Measurements from ENCODE around the gene MDM2. TPM values are rescaled to one million over a fixed set of nuclear protein-coding genes. Genes with fewer than 3 reads are reported as not detected.
"Not testable (repeated sequence)": the region's sequence is repeated elsewhere in the genome, so short reads cannot be mapped to it uniquely, and the experiment has no call there.

MDM2 gene
- total RNA-seq, 2 donors from 2014 or later, result 339 to 432 TPM

DNA sequence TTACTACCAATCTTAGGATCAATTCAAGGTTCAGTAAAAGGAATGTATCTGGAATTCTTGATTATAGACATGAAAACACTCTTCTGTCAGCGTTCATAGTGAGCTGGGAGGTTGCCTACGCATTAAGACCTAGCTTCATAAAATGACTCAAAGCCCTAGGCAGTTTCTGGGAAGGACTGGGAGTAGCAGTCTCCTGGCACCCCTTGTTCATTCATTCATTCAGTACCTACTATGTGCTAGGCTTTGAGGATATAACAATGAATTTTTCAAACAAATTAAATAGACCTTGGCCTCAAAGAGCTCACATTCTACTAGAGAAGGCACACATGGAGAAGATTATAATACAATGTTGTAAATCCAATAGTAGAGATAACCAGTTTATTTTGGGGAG lies 46.1 kb downstream of the MDM2 start:
- Mint-ChIP-seq H3K9me3 (no peaks in the 10 kb centered on the region), H3K27me3 (no peaks in the 10 kb centered on the region), H3K36me3 (ENCODE audit: low read depth) (peaks cover 7% of the 10 kb centered on the region), H3K4me3 (no peak overlapping the region), H3K4me1 (peaks cover 12% of the 10 kb centered on the region), H3K27ac (peak overlapping the region; percentile 1)
- peak; percentile 30 for ATAC-seq (replicated peaks)

DNA sequence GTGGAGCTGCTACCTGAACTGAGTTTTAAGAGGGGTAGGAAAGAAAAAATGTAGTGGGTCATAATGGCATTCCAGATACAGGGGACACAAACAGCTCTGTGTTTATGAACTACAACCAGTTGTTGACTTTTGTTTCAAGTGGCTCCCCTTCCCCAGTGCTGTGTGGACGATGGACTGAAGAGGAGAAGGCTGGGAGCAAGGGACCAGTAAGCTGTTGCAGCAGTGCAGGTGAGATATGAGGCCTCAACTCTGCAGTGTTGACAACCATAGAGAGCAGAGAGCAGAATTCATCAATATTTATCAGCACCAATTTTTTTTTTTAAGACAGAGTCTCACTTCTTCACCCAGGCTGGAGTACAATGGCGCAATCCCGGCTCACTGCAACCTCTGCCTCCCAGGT lies 46.6 kb downstream of the MDM2 start:
- Mint-ChIP-seq H3K36me3 (ENCODE audit: low read depth) (peaks cover 7% of the 10 kb centered on the region), H3K27ac (peak overlapping the region; percentile 1), H3K4me3 (no peak overlapping the region), H3K27me3 (no peaks in the 10 kb centered on the region), H3K4me1 (peaks cover 12% of the 10 kb centered on the region), H3K9me3 (no peaks in the 10 kb centered on the region)
- no peak for ATAC-seq (replicated peaks)

DNA sequence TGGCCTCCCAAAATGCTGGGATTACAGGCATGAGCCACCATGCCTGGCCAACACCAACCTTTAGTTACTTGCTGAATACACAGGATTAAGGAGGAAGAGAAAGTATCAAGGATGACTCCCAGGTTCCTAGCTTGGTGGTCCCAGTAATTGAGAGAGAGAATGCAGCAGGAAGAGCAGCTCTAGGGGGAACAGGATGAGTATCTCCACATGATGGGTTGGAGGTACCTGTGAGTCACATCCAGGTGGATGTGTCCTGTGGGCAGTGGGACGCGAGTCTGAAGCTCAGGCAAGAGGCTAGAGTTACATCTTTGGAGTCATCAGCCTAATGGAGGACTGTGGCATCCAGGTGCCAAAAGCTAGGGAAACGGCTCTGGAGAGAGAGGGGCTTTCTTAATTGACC lies 47.1 kb downstream of the MDM2 start:
- no peaks in the 10 kb centered on the region for H3K9me3 Mint-ChIP-seq
- no peak overlapping the region for H3K27ac Mint-ChIP-seq
- no peak for ATAC-seq (replicated peaks)
- H3K4me1 Mint-ChIP-seq, result peaks cover 12% of the 10 kb centered on the region
- peaks cover 7% of the 10 kb centered on the region for H3K36me3 Mint-ChIP-seq (ENCODE audit: low read depth)
- peaks cover 4% of the 10 kb centered on the region for H3K27me3 Mint-ChIP-seq
- H3K4me3 Mint-ChIP-seq, result no peak overlapping the region

DNA sequence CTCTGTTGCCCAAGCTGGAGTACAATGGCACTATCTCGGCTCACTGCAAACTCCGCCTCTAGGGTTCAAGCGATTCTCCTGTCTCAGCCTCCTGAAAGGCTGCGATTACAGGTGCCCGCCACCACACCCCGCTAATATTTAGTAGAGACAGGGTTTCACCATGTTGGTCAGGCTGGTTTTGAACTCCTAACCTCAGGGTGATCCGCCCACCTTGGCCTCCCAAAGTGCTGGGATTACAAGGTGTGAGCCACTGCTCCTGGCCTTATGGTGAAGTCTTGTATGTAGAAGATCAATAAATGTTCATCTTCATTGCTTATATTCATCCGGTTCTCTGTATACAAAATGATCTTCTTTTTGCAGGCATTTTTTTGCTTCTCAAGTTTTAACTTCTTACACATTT lies 47.8 kb downstream of the MDM2 start:
- peaks cover 12% of the 10 kb centered on the region for H3K4me1 Mint-ChIP-seq
- no peak for ATAC-seq (replicated peaks)

DNA sequence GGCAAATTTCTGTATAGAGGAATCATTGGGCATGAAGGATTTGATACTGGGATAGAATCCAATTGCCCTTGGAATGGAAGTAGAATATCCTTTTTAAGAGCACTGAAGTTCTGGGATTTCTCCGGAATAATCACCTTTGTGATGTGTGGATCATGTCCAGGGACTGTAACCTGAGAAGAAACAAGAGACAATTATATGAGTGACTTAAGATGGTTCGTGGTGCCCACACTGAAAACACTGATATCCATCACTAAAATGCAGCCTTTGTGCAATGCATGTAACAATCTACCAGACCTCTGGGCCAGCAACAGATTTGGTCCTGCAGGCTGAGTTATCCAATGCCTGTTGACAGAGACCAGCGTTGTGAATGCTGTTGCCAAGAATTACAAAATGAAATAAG lies 48.5 kb downstream of the MDM2 start:
- Mint-ChIP-seq H3K4me3 (no peak overlapping the region), H3K4me1 (peaks cover 12% of the 10 kb centered on the region), H3K27me3 (peaks cover 6% of the 10 kb centered on the region), H3K36me3 (ENCODE audit: low read depth) (peaks cover 7% of the 10 kb centered on the region), H3K27ac (no peak overlapping the region), H3K9me3 (no peaks in the 10 kb centered on the region)
- ATAC-seq (replicated peaks), result no peak

More for the DNA sequence above, 47.8 kb downstream of the MDM2 start:
- peaks cover 6% of the 10 kb centered on the region for H3K27me3 Mint-ChIP-seq
- no peak overlapping the region for H3K4me3 Mint-ChIP-seq
- H3K36me3 Mint-ChIP-seq (ENCODE audit: low read depth), result peaks cover 7% of the 10 kb centered on the region
- H3K9me3 Mint-ChIP-seq, result no peaks in the 10 kb centered on the region
- no peak overlapping the region for H3K27ac Mint-ChIP-seq

GRCh38 chr12:68861890-68862289 lies 53.9 kb downstream of the MDM2 start:
- Mint-ChIP-seq H3K4me3 (no peak overlapping the region), H3K9me3 (no peaks in the 10 kb centered on the region), H3K36me3 (ENCODE audit: low read depth) (no peaks in the 10 kb centered on the region), H3K27ac (no peak overlapping the region), H3K4me1 (no peaks in the 10 kb centered on the region), H3K27me3 (peaks cover 6% of the 10 kb centered on the region)
- no peak for ATAC-seq (replicated peaks)

DNA sequence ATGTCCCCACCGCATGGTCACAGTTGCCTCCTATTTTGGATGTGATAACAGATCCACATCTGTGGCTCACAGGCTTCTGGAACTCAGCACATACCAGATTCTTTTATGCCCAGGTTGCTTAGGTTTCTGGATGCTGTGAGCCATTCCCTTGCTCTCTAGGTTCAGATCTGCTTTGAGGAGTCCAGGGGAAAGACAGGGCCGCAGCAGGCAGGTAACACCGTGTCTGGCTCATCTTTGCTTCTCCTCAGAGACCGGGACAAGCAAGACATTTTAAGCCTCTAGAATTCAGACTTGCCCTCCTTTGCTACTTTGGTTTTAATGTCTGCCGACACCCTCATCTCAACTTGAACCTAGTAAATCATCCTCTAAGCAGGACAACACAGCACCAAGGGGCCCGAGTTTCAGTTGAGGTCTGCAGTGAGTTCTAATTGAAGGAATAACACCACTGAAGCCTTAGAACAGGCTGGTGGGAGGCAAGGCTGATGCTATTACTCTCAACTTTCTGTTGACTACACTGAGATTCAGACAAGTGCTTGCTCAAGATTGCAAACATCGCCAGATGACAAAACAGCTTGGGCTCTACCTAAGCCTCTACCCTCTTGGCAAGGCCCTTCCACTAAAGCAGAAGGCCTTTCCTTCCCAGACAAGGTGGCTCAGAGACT lies 55.3 kb downstream of the MDM2 start:
- no peaks in the 10 kb centered on the region for H3K36me3 Mint-ChIP-seq (ENCODE audit: low read depth)
- ATAC-seq (replicated peaks), result no peak
- no peak overlapping the region for H3K27ac Mint-ChIP-seq
- no peak overlapping the region for H3K4me3 Mint-ChIP-seq
- peaks cover 6% of the 10 kb centered on the region for H3K27me3 Mint-ChIP-seq
- H3K4me1 Mint-ChIP-seq, result no peaks in the 10 kb centered on the region
- no peaks in the 10 kb centered on the region for H3K9me3 Mint-ChIP-seq

DNA sequence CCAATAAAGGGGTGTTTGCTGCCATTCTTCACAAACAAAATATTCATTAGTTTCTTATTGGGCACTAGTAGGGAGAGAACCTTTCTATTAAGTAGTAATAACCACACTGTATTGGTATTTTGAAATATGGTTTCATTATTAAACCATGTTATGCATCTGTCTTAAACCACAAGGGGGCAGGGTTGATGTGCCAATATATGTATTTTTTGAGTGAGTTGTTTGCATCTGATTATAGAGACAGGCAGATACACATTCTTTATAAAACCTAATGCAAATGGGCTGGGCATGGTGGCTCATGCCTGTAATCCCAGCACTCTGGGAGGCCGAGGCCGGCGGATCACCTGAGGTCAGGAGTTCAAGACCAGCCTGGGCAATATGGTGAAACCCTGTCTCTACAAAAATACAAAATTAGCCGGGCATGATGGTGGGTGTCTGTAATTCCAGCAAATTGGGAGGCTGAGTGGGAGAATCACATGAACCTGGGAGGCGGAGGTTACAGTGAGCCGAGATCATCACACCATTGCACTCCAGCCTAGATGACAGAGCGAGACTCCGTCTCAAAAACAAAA lies 56.0 kb downstream of the MDM2 start:
- ATAC-seq (replicated peaks), result peak; percentile 29
- not testable (repeated sequence) for H3K4me1 Mint-ChIP-seq
- H3K27ac Mint-ChIP-seq, result peak overlapping the region; percentile 62

GRCh38 chr12:68864604-68865003 lies 56.6 kb downstream of the MDM2 start:
- no peak for ATAC-seq (replicated peaks)
- H3K27me3 Mint-ChIP-seq, result peaks cover 6% of the 10 kb centered on the region
- H3K4me3 Mint-ChIP-seq, result no peak overlapping the region
- H3K4me1 Mint-ChIP-seq, result no peaks in the 10 kb centered on the region
- H3K27ac Mint-ChIP-seq, result no peak overlapping the region
- H3K36me3 Mint-ChIP-seq (ENCODE audit: low read depth), result no peaks in the 10 kb centered on the region
- no peaks in the 10 kb centered on the region for H3K9me3 Mint-ChIP-seq

More for the DNA sequence above, 56.0 kb downstream of the MDM2 start:
- H3K4me3 Mint-ChIP-seq; H3K36me3 Mint-ChIP-seq (ENCODE audit: low read depth); H3K27me3 Mint-ChIP-seq; H3K9me3 Mint-ChIP-seq: not testable (repeated sequence)

GRCh38 chr12:68865399-68866164 lies 57.6 kb downstream of the MDM2 start:
- Mint-ChIP-seq H3K36me3 (ENCODE audit: low read depth) (no peaks in the 10 kb centered on the region), H3K4me1 (no peaks in the 10 kb centered on the region), H3K9me3 (no peaks in the 10 kb centered on the region), H3K27me3 (no peaks in the 10 kb centered on the region), H3K27ac (no peak overlapping the region), H3K4me3 (no peak overlapping the region)
- ATAC-seq (replicated peaks), result no peak

- no peak for ATAC-seq (replicated peaks)
- H3K4me3 Mint-ChIP-seq, result no peak overlapping the region
- H3K36me3 Mint-ChIP-seq (ENCODE audit: low read depth), result no peaks in the 10 kb centered on the region
- no peak overlapping the region for H3K27ac Mint-ChIP-seq
- no peaks in the 10 kb centered on the region for H3K9me3 Mint-ChIP-seq
- H3K4me1 Mint-ChIP-seq, result no peaks in the 10 kb centered on the region
- H3K27me3 Mint-ChIP-seq, result peaks cover 4% of the 10 kb centered on the region
Observed at GRCh38 chr12:68866950-68867349, 59.0 kb downstream of the MDM2 start.

GRCh38 chr12:68867606-68868005 lies 59.6 kb downstream of the MDM2 start:
- ATAC-seq (replicated peaks), result no peak
- Mint-ChIP-seq H3K27me3 (peaks cover 4% of the 10 kb centered on the region), H3K4me1 (no peaks in the 10 kb centered on the region), H3K36me3 (ENCODE audit: low read depth) (no peaks in the 10 kb centered on the region), H3K9me3 (no peaks in the 10 kb centered on the region), H3K4me3 (no peak overlapping the region), H3K27ac (no peak overlapping the region)

DNA sequence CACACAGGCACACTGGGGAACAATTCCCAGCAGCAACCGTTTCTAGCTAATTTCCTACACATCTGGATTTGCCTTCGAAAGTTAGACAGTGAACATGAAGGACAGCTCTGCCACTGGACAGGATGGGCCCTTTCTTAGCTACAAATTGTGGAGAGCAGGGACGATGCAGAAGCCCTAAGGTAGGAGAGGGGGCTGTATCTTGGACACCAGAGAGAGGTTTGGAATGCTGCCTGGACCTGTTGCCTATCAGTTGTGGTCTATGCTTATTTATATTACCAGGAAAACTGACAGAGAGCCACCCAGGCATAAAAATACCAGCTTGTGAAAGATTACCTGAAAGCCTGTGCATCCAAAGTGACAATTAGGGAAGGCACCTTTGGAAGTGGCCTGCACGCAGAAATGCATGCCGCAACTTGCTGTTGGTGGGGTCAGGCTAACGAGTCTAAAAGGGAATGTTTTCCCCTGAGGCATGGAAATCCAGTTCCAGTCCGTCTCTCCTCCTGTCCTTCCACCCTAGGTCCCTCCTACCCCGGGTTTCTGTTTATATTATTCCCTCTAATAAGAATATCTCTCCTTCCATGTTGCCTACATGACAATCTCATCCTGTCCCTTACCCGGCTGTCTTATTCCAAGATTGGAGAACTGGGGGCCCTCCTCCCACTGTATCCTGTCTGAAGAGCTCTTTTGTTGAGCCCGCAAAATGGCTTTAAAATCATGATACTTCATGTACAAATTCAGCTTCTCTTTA lies 60.2 kb downstream of the MDM2 start:
- peaks cover 4% of the 10 kb centered on the region for H3K27me3 Mint-ChIP-seq
- ATAC-seq (replicated peaks), result no peak
- H3K36me3 Mint-ChIP-seq (ENCODE audit: low read depth), result no peaks in the 10 kb centered on the region
- no peak overlapping the region for H3K4me3 Mint-ChIP-seq
- no peaks in the 10 kb centered on the region for H3K9me3 Mint-ChIP-seq
- H3K4me1 Mint-ChIP-seq, result no peaks in the 10 kb centered on the region
- H3K27ac Mint-ChIP-seq, result no peak overlapping the region

- no peak overlapping the region for H3K4me3 Mint-ChIP-seq
- no peaks in the 10 kb centered on the region for H3K4me1 Mint-ChIP-seq
- no peak for ATAC-seq (replicated peaks)
- H3K27ac Mint-ChIP-seq, result no peak overlapping the region
- H3K27me3 Mint-ChIP-seq, result peaks cover 4% of the 10 kb centered on the region
- H3K36me3 Mint-ChIP-seq (ENCODE audit: low read depth), result no peaks in the 10 kb centered on the region
- H3K9me3 Mint-ChIP-seq, result no peaks in the 10 kb centered on the region
Observed at GRCh38 chr12:68870011-68870410, 62.0 kb downstream of the MDM2 start.

Measured in activated T-helper 17 cell treated with anti-CD3 and anti-CD28 coated beads, Interleukin-2, amount 50 U/mL, for 72 hours (primary cell).